NCI-H1105 (cell line): ENCODE data around the gene CUL7.
"Not testable (repeated sequence)": the region's sequence is repeated elsewhere in the genome, so short reads cannot be mapped to it uniquely, and the experiment has no call there.

Source experiments
- DNase-seq: peaks from one replicate; lab custom pipeline; 2025; lab: John Stamatoyannopoulos, UW

Gene CUL7

DNA sequence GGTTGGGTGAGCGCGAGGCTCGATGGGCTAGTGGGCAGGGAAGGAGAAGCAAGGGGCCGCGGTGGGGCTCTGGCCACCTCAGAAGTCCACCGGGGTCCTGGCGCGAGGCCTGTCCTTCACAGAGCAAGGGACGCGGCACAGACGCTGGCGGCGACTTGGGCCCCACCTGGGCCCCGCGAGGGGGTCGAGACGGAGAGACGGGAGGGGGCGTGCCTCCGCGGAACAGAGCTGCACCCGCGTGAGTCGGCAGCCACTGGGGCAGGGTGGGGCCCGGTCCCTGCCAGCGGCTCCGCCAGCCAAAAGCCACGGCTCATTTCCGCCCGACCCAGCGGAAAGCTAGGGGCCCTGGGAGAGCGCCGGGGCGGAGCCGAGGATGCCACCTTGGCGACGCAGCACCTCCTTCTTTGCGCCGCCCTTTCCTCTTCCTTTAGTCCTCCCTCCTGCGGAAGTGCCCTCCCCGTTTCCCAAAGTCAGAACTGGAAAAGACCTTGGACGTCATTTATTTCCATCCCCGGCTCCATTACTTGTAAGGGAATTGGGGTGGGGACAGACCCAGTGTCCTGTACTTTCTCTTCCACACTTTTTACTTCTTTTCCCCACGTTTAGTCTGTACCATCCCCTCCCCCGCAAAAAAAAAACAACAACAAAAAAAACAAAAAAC is at the start of gene CUL7:
CUL7 (minus strand) TSS at position 307 of the 661 bp plus-strand sequence. CDS start 1,063 bp downstream, outside the sequence.
- DNase-seq, result peak; percentile 95

DNA sequence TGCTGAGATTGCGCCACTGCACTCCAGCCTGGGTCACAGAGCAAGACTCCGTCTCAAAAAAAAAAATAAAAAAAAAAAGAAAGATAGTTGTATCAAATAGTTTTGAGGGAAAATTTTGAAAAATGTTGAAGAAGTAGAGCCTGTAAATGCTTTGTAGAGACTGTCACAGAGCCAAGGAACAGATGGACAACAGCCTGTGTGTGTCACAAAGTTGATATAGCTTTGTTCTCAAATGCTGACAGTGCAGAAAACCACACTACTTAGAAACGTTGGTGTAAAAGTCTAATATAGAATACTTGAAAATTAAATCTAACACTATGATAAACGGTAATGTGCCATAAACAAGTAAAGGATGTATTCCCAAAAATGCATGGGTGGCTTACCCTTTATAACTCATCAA is 47.8 kb upstream of the CUL7 start:
- no peak for DNase-seq

DNA sequence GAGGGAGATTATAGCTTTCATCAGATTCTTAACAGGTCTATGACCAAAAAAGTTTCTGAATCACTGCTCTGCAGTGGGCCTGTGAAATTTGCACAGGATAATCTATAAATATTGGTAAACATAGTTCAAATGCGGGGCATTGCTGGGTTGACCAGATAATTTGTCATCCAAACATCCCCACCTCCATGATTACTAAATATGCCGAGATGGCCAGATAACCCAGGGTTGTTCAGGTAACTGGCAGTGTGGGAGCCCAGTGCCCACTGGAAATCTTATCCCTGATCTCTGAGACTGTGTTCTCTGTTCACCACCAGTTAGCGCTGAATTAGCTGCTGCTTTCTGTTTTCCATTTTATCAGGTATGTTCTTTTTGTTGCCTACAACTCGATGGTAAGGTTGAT is 43.9 kb upstream of the CUL7 start:
- no peak for DNase-seq

DNA sequence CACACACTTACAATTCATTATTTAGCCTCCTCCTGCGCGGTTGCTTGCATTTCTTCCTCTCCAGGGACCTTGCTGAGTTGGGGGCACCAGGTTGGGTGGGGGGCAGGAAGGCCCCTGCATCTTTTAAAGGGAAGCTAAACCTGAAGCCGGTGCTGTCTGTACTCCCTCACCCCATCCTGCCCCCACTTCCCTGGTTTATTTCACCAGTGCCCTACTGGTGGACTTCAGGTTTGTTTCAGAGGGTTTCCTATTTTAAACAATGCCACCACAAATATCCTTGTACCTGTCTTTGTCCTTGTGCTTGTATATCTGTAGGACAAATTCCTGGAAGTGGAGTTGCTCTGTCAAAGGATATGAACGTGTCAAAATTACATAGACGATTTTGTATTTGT is 43.4 kb upstream of the CUL7 start:
- DNase-seq, result no peak

DNA sequence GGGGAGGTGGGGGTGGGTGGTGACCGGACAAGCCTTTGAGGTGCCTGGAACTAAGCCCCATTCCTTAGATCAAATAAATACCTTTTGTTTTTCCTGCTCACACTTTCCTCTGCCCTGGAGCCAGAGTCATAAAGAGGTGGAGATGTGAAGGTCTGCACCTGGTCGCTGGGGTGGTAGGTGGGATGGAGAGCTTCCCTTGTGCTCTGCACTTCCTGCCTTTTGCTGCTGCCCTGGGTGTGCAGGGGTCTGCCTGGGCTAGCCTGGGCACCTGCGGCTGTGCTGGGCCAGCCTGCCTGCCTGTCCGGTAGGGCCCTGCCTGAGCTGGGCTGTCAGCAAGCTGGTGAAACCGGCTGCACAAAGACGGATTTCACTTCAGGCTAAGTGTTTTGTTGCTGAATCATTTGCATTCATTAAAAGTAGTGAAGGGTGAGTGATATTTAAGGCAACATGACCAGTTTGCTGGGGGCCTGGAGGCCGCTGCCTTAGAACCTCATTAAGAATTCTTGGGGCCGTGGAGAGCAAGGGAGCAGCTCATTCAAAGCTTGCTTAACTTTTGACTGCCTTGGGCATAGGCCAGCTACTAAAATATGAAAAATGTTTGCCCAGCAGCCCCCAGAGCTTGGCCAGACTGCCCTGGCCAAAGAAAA is 42.9 kb upstream of the CUL7 start:
- DNase-seq, result no peak

DNA sequence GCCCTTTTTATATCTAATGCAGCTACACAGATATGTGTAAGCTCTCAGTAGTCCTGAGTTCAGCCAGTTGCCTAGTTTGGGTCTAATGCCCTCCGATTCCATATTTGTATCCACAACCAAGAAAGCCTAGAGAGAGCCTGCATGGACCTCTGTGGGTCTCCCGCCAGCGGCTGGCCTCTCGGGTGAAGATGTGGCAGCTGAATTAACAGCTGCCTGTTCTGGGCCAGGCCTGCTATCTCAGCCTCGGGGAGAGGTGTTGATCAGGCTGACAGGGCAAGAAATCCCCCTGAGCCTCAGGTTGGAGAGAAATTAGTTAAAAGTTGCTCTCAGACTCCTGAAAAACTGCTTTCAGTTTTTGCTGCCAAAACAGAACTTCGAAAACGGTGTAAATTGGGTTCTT is 42.3 kb upstream of the CUL7 start:
- DNase-seq, result no peak

DNA sequence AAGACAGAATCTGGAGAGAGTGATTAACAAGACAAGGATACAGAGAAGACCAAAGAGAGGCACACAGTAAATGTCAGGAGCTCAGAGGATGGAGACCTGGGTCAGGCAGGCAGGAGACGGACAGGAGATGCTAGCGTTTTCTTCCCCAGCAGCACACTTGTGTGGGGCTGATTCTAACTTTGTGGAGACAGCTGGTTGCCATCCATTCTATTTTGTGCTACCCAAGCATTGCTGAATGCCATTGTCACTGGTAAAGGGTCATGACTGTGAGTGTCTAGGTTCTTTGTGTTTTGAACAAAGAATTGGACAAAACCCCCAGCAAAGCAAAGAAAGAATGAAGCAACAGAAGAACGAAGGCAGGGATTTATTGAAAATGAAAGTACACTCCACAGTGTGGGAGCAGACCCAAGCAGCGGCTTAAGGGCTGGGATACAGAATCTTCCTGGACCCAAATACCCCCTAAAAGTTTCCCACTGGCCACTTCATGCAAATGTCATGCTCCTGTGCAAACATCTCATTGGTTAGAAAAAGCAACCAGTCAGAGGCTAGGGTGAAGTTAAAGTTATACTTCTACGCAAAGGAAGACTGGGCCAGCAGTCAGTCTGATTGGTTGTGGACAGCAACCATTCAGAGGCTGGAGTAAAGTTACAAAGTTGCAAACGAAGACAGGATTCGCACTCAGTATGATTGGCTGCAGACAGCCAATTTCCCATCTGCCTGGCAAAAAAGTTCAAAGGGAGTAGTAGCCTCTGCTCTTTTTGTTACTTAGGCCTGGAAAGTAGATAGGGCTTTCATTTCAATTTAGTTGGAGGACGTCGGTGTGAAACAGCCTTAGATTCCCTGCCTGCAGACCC is 40.0 kb upstream of the CUL7 start:
- DNase-seq, result no peak

DNA sequence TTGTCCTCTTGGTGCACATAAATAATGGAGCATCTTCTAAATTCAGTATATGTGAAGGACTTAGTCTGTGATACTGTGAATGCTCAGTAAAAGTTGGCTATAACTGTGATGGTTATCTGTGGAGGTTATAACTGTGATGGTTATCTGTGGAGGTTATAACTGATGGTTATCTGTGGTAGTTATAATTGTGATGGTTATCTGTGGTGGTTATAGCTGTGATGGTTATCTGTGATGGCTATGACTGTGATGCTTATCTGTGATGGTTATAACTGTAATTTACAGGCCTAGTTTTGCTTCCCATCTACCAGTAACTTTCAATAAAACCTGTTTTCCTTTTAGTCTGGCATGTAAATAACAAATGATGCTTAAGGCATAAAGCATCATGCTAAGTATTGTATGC is 39.0 kb upstream of the CUL7 start:
- DNase-seq, result no peak

DNA sequence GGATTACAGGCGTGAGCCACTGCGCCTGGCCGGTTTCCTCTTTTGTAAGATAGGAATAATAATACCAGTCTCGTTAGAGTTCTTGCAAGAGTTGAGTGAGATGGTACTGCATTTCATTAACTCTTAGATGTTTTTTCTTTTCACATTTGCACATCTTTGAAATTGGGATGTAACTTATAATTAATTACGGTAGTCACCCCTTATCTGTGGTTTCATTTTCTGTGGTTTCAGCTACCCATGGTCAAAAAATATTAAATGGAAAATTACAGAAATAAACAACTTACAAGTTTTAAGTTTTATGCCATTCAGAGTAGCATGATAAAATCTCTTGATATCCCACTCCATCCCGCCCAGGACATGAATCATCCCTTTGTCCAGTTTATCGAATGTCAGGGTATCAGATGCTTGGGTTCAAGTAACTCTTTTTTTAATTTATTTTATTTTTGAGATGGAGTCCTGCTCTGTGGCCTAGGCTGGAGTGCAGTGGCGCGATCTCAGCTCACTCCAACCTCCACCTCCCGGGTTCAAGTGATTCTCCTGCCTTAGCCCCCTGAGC is 37.9 kb upstream of the CUL7 start:
- DNase-seq, result no peak

DNA sequence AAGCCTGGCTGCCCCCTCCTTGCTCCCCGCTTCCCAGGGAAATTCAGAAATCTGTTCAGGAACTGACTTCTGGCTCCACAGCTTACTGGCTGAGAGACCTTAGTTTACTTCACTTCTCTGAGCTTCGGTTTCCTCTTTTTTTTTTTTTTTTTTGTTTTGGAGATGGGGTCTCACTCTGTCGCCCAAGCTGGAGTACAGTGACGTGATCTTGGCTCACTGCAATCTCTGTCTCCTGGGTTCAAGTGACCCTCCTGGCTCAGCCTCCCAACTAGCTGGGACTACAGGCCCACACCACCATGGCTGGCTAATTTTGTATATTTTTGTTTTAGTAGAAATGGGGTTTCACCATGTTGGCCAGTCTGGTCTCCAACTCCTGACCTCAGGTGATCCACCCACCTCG is 37.4 kb upstream of the CUL7 start:
- DNase-seq, result no peak

DNA sequence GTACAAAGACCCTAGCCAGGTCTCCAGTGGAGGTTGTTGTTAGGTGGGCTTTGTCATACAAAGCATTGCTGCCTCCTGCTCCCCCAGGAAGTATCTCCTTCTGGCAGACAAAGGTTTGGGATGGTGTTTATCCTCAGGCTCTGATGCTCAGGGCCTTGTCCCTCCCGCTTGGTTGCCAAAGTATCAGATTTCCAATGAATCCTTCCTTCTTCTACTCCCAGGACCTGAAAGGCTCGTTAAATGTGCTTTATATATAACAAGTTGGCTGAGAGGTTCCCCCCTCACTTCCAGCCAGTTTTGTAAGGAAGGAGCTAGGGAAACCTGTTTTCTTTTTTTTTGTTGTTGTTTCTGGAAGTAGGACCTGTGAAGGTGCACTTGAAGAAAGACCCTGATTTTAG is 36.9 kb upstream of the CUL7 start:
- no peak for DNase-seq

DNA sequence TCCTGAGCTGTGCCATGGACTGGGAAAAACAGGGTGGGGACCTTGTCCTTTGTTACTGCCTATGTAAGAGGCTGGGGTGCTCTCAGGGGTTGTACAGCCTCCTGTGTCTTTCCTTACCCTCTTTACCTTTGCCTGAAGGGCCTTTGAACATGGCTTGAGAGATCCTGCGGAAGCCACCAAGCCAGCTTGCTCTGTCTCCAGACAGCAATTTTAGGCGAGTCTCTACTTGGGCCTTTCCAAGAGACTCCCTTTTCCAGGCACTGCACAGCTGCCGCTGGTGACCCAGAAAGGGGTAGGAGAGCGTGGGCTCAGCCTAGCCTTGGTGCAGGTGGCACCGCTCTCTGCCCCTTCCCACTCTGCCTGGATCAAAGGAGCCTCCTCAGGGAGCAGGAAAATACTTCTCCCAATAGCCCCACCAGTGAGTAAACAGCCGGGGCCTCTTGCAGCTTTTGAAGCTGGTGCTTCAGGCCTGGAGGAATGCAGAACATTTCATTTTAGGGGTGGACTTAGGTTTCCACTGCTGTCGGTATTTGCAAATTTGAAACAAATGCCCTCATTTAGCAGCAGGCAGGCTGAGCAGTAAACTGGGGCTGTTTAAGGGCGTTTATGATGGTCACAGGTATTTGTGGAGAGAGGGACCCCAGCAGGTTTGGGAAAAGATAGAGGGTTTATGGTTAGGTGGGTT is 36.4 kb upstream of the CUL7 start:
- no peak for DNase-seq

DNA sequence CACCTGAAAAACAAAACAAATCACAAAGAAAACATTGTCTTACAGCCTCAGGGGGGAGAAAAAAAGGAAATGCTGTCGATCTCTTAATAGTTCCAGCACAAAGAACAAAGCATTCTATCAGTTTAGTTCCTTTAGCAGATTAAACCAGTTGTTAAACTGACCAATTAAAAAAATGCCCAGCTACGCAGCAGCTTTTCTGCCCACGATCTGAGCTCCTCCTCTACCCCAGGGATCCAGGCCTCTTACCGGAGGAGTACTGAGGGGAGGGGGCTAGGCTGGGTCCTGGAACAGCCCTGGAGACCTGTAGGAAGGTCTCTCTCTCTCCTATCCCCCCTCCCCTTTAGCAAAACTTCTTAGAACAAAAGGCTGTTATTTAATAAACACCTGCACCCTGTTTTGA is 35.8 kb upstream of the CUL7 start:
- no peak for DNase-seq

DNA sequence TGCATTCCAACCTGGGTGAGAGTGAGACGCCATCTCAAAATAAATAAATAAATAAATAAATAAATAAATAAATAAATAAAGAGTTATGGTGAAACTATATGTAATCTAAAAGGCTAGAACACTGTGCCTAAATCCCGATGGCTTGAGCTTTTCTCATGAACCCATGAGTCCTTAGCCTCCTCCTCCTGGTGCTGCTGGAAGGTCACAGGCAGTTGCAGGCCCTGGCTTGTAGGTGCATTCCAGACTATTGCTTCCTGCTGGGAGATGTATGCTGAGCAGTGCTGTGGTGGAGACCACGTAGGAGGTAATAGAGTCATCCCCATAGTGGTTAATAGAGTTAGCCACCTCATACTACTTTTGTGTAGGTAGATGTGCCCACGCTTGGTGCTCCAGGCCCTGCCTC is 35.0 kb upstream of the CUL7 start:
- no peak for DNase-seq

DNA sequence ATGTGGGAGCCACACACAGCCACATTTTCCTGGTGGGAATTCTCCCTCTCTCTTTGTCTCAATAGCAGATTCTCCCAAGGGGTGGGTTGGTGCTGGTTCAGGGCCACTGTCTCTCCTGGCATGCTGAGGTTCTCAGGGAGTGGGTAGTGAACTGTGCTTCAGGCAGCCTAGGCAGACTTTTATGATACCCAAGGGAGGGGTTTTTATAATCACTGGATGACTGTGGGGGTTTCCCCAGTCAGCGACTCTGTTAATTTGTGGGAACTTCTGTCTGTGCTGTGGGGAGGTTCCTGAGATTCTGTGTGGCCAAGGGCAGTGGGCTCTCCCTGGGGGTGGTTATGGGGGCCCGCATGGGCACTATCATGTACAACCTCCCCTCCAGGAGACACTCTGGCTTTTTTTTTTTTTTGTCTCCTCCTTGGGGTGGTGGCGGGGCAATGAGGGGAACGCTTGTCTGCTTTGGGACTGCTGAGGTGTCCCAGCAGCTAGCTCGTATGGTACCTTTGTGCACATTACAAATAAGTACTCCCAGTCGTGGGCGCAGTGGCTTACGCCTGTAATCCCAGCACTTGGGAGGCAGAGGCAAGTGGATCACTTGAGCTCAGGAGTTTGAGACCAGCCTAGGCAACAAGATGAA is 32.5 kb upstream of the CUL7 start:
- no peak for DNase-seq

DNA sequence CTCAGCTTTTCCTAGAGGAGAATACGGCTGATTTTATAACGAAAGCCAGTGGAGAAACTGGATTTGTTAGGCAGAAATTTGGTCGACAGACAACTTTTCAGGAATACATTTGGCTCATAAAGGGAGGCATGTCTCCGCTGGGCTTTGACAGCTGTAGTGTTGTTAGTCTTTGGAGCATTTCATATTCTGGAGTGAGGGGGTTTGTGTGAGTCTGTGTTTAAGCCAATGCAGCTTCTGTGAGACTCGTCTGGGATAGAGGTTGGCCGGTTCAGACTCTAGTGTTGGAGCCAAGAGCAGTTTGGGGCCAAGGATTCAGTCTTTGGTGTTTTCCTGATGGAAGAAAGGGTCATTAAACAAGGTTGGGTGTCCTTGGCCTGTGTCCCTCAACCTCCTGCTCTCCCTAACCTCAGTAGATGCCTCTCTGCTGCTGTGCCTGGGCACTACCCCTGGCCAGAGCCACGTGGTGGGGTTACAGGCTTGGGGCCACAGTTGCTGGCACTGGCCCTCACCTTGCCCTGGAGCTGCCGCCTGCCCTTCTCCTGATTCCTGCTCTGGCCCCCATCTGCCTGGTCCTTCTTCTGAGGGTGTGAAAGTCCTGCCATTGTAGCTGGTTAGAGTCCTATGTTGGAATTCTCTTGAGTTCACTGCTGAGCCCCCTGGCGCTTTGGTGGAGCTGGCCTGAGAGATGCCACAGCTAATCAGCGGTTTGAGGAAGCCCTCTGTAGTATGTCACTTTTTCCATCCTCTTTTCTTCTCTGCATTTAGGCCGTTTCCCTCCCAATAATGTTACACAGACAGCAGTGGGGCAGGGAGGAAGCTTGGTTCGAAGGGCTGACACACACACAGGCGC is 29.4 kb upstream of the CUL7 start:
- DNase-seq, result no peak

DNA sequence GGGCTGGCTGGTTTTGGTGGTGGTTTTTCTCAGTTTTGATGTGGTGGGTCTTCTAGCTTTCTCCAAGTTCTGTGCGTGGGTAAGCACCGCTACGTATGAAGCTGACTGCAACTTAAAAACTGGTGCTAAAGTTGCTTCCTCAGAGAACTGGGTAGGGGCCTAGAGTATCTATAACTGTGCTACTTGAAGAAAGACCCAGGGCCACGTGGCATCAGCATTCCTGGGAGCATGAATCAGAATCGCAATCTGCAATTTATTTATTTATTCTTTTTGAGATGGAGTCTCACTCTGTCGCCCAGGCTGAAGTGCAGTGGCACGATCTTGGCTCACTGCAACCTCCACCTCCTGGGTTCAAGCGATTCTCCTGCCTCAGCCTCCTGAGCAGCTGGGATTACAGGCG is 28.3 kb upstream of the CUL7 start:
- not testable (repeated sequence) for DNase-seq

DNA sequence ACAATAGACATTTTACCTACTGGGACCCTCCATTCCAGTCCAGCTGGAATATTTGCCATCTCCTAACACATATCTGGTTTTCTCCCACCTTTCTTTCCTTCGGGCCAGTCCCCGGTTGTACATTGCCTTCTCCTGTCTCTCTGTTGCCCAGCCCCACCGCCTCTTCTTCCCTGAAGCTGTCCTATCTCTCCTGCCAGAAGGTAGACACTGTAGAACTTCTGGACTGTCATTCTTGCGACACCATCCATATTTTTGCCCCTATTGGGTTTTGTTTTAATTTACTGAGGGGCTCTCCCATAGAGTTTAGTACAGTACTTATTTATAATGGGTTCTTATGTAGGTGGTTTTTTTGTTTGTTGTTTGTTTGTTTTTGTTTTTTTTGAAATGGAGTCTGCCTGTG is 27.4 kb upstream of the CUL7 start:
- no peak for DNase-seq

DNA sequence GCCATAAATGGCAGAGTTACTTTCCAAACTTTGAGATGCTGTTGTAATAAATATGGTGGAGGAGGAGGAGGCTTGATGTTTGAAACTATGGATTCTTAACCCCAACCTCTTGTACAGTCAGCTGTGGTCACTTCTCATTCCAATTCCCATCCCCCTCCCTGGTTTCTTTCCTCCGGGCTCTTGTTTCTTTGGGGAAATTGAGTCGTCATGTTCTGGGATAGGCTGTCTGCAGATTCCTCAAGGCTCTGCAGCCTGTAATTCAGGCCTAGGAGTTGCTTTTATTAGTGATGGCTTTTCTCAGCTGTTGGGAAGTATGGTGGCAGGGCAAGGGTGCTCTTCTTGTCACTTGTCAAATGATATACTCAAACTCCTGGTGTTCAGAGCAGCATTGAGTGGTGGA is 25.0 kb upstream of the CUL7 start:
- DNase-seq, result no peak

DNA sequence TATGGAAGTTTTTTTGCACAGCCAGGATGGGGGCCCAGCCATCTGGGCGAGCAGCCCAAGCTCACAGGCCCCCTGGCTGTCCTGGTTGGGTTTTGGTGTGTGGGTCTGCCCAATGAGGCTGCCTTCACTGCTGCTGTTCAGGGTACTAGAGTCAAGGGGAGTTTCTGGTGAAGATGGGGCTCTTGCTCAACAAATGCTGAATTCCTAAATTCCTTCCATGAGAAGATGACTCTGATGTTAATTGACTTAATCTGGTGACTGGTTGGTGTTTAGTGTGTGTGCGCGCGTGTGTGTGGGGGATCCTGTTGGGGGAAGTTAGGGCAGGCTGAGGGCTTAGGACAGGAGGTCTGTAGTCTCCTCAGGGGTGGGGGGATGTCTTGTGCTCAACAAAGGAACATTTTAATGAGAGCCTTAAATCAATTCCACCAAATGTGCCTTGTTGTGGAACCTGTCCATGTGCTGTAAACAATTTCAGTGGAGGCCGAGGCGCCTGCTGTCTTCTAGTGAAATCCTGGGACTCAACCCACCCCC is 24.4 kb upstream of the CUL7 start:
- no peak for DNase-seq
